Measurements from ENCODE around the gene PM20D2.
A peak's percentile ranks its signal among the peaks of the same experiment; 100 is the strongest.

The PM20D2 gene

DNA sequence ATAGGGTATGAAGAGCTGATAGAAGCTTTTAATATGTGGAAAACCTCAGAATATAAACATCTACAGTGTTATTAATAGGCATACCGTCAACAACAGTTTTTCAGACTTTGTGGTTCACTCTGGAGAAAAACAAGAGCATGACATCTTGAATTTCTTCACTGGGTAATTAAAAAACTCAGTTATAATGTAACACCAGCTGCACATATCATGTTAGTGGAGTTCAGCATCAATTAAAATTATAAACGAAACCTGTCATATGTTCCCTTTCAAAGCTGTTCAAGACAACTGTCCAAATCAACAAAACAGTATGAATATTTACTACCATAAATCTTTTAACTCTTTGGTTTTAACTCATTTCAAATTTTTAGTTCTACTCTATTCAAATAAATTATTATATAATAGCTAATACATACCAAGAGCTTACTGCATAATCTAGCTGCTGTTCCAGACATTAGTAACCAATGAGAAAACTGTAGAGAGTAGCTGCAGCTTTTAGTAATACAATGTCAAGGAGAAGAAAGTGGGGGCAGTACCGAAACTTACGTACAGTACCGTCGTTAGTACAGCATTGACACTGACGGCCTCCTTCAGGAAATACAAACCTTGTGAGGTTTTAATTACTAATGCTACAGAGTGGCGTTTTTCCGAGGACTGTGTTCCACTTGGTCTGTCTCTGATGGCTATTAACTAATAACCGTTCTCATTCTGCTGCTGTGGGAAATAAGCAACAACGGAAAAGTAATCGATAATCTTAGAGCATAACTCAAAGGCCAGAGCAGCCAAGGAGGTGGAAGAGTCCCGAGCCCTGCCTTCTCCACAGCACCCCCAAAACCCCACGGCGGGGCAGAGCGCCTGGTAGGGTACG lies 532 bp upstream of the PM20D2 start:
- H3K9me3 ChIP-seq (ENCODE audit: insufficient read depth, low read depth, low read length): no peaks in the 10 kb centered on the region
- H3K18ac ChIP-seq (ENCODE audit: low read length): no peak overlapping the region
- no peaks in the 10 kb centered on the region for H3K36me3 ChIP-seq (ENCODE audit: control insufficient read depth in 1 of 2, insufficient read depth in 2 of 2, low read length in 2 of 2)
- peak overlapping the region; percentile 44 for H4K8ac ChIP-seq (ENCODE audit: low read depth, low read length)
- no peak overlapping the region for H4K12ac ChIP-seq (ENCODE audit: low read depth, low read length)
- peaks cover 2% of the 10 kb centered on the region for H3K27me3 ChIP-seq (ENCODE audit: insufficient read depth, low read length)
- H4K91ac ChIP-seq (ENCODE audit: low read depth, low read length): no peak overlapping the region
- no peak overlapping the region for H2BK12ac ChIP-seq (ENCODE audit: low read length)
- no peak overlapping the region for H2BK120ac ChIP-seq (ENCODE audit: insufficient read depth, low read length, poor library complexity)
- H3K4ac ChIP-seq (ENCODE audit: low read depth, low read length): no peak overlapping the region
- no peak overlapping the region for H2AFZ ChIP-seq (ENCODE audit: insufficient read depth, low read length, poor library complexity)
- no peak overlapping the region for H2AK5ac ChIP-seq (ENCODE audit: low read length)
- H3K27ac ChIP-seq (ENCODE audit: low read depth, low read length): no peak overlapping the region
- H2BK5ac ChIP-seq (ENCODE audit: low read depth, low read length, poor library complexity): no peak overlapping the region
- H3K14ac ChIP-seq (ENCODE audit: low read length): no peak overlapping the region
- peaks cover 2% of the 10 kb centered on the region for H3K79me2 ChIP-seq (ENCODE audit: control insufficient read depth, insufficient read depth, low read length, poor library complexity)
- H3K4me3 ChIP-seq (ENCODE audit: low read depth, low read length): peak overlapping the region; percentile 83
- H3K4me2 ChIP-seq (ENCODE audit: low read length): peak overlapping the region; percentile 100
- peaks cover 0 to 6% of the 10 kb centered on the region in 2 experiments for H3K4me1 ChIP-seq (ENCODE audit: control insufficient read depth in 1 of 2, insufficient read depth in 2 of 2, low read length in 2 of 2)
- no CpG with 5 or more reads among the region's 17 CpGs for WGBS (ENCODE audit: extremely low coverage, insufficient coverage, insufficient read length)
- peak in 1 of 2 donors; percentile 18 for DNase-seq
- peaks cover 4% of the 10 kb centered on the region for H3K79me1 ChIP-seq (ENCODE audit: low read length)
- no peak overlapping the region for H3K23ac ChIP-seq (ENCODE audit: low read length)
- H3K9ac ChIP-seq (ENCODE audit: low read length): peak overlapping the region; percentile 15

DNA sequence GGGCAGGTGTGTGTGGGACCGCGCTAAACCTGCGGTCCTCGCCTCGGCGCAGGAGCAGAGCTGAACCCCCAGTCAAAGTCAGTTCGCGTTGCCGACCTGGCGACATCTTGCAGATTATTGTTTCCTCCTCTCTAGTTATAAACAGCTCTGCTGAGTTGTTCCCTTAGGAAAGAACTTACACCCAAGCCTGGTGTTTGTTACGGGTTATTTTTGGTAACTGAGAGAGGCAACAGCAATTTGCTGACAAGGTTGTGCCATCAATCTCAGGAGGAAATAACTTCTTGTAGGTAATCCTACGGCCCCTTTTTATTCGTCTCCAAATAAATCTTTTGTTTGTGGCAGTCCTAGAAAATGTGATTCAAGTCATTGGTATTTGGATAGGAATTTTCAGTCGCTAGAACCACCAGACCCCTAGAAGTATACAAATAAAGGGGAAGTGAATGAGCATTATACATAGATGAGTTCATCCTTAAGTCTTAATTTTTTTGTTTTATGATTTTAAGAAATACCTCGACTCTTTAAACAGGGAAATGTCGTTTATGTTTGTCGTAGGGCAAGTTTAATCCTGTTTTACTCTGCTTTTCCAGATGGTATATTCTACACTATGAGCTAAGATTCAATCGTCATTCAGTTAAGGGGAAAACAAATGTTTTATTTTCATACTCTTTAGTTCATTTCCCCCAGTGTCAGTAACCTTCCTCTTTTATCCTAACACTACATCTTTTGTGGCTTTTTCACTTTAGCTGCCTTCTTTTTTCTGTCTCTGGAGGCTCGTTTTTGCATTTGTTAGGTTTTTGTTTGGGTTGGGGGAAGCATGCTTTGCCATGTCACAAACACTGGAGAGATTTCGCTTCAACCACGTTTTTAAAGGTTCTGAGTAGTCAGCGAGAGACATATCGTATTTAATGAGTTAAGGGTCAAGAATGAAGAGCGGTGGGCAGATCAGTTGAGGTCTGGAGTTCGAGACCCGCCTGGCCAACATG lies 1.2 kb downstream of the PM20D2 start:
- Histone ChIP-seq H4K12ac (ENCODE audit: low read depth, low read length) (no peak overlapping the region), H3K27ac (ENCODE audit: low read depth, low read length) (no peak overlapping the region), H3K9ac (ENCODE audit: low read length) (peak overlapping the region; percentile 80), H3K23ac (ENCODE audit: low read length) (no peak overlapping the region), H3K4me2 (ENCODE audit: low read length) (peak overlapping the region; percentile 100), H4K91ac (ENCODE audit: low read depth, low read length) (peak overlapping the region; percentile 42), H3K4ac (ENCODE audit: low read depth, low read length) (no peak overlapping the region), H3K79me1 (ENCODE audit: low read length) (peaks cover 4% of the 10 kb centered on the region), H2AFZ (ENCODE audit: insufficient read depth, low read length, poor library complexity) (peak overlapping the region; percentile 61), H3K27me3 (ENCODE audit: insufficient read depth, low read length) (peaks cover 2% of the 10 kb centered on the region), H2BK120ac (ENCODE audit: insufficient read depth, low read length, poor library complexity) (no peak overlapping the region), H3K4me3 (ENCODE audit: low read depth, low read length) (peak overlapping the region; percentile 83), H3K18ac (ENCODE audit: low read length) (peak overlapping the region; percentile 62), H3K9me3 (ENCODE audit: insufficient read depth, low read depth, low read length) (no peaks in the 10 kb centered on the region), H3K14ac (ENCODE audit: low read length) (no peak overlapping the region), H4K8ac (ENCODE audit: low read depth, low read length) (peak overlapping the region; percentile 44), H3K4me1 (ENCODE audit: control insufficient read depth in 1 of 2, insufficient read depth in 2 of 2, low read length in 2 of 2) (peaks cover 0 to 6% of the 10 kb centered on the region in 2 experiments), H3K79me2 (ENCODE audit: control insufficient read depth, insufficient read depth, low read length, poor library complexity) (peaks cover 2% of the 10 kb centered on the region), H2AK5ac (ENCODE audit: low read length) (no peak overlapping the region), H2BK12ac (ENCODE audit: low read length) (no peak overlapping the region), H2BK5ac (ENCODE audit: low read depth, low read length, poor library complexity) (no peak overlapping the region), H3K36me3 (ENCODE audit: control insufficient read depth in 1 of 2, insufficient read depth in 2 of 2, low read length in 2 of 2) (no peaks in the 10 kb centered on the region)
- DNase-seq: peak in 1 of 2 donors; percentile 32
- no CpG with 5 or more reads among the region's 26 CpGs for WGBS (ENCODE audit: extremely low coverage, insufficient coverage, insufficient read length)

DNA sequence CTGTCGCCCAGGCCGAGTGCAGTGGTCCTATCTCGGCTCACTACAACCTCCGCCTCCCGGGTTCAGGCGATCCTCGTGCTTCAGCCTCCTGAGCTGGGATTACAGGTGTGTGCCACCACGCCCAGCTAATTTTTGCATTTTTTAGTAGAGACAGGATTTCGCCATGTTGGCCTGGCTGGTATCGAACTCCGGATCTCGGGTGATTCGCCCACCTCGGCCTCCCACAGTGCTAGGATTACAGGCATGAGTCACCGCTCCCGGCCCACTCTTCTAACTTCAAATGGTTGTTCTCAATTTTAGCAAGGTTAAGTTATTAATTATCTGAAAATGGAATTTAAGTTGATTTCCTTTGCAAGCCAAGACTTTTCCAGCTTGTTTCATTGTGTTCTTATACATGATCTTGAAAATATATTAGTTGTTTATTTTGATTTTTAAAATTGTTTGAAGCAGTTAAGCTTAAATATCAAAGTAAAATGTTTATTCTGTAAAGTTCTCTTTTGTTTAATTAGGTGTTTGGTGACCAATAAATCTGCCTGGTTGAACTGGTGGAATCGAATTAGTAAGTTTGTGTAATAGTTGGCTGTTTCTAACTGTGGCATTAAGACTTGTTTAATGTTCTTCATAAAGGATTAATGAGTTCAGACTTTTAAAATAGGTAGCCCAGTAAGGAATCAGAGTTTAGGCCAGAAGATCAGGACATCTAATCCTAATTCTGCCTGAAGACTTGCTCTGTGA lies 2.3 kb downstream of the PM20D2 start:
- H4K12ac ChIP-seq (ENCODE audit: low read depth, low read length): no peak overlapping the region
- no peaks in the 10 kb centered on the region for H3K9me3 ChIP-seq (ENCODE audit: insufficient read depth, low read depth, low read length)
- H3K79me2 ChIP-seq (ENCODE audit: control insufficient read depth, insufficient read depth, low read length, poor library complexity): peaks cover 2% of the 10 kb centered on the region
- H3K4ac ChIP-seq (ENCODE audit: low read depth, low read length): no peak overlapping the region
- H3K79me1 ChIP-seq (ENCODE audit: low read length): peaks cover 4% of the 10 kb centered on the region
- H3K9ac ChIP-seq (ENCODE audit: low read length): no peak overlapping the region
- H3K4me1 ChIP-seq (ENCODE audit: control insufficient read depth in 1 of 2, insufficient read depth in 2 of 2, low read length in 2 of 2): peaks cover 0 to 6% of the 10 kb centered on the region in 2 experiments
- peaks cover 2% of the 10 kb centered on the region for H3K27me3 ChIP-seq (ENCODE audit: insufficient read depth, low read length)
- H2AK5ac ChIP-seq (ENCODE audit: low read length): no peak overlapping the region
- H3K23ac ChIP-seq (ENCODE audit: low read length): no peak overlapping the region
- H3K4me2 ChIP-seq (ENCODE audit: low read length): no peak overlapping the region
- no peaks in the 10 kb centered on the region for H3K36me3 ChIP-seq (ENCODE audit: control insufficient read depth in 1 of 2, insufficient read depth in 2 of 2, low read length in 2 of 2)
- no peak for DNase-seq
- H3K4me3 ChIP-seq (ENCODE audit: low read depth, low read length): no peak overlapping the region
- WGBS (ENCODE audit: extremely low coverage, insufficient coverage, insufficient read length): no CpG with 5 or more reads among the region's 17 CpGs
- H2BK12ac ChIP-seq (ENCODE audit: low read length): no peak overlapping the region
- no peak overlapping the region for H2BK120ac ChIP-seq (ENCODE audit: insufficient read depth, low read length, poor library complexity)
- no peak overlapping the region for H2AFZ ChIP-seq (ENCODE audit: insufficient read depth, low read length, poor library complexity)
- H3K14ac ChIP-seq (ENCODE audit: low read length): no peak overlapping the region
- no peak overlapping the region for H4K8ac ChIP-seq (ENCODE audit: low read depth, low read length)
- H4K91ac ChIP-seq (ENCODE audit: low read depth, low read length): no peak overlapping the region
- H2BK5ac ChIP-seq (ENCODE audit: low read depth, low read length, poor library complexity): no peak overlapping the region
- no peak overlapping the region for H3K27ac ChIP-seq (ENCODE audit: low read depth, low read length)
- no peak overlapping the region for H3K18ac ChIP-seq (ENCODE audit: low read length)

DNA sequence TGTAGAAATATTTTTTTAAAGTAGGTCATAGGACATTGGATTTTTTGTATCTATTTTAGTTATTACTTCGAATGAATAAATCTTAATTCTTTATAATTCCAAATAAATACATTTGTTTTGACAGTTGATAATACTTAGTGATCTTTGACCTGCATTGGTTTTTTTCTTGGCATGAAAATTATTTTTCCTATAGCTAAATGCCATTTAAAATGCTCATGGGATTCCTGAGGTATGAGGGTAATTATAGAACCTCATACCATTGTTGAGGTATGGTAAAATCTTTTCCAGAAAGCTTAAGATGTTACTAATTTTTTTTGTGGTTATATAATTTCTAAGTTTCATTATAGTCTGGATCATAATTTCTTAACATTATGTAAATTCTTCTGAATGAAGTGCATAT lies 8.3 kb downstream of the PM20D2 start:
- WGBS (ENCODE audit: extremely low coverage, insufficient coverage, insufficient read length): no CpG with 5 or more reads among the region's 1 CpG
- Histone ChIP-seq H3K18ac (ENCODE audit: low read length) (no peak overlapping the region), H3K4me1 (ENCODE audit: control insufficient read depth in 1 of 2, insufficient read depth in 2 of 2, low read length in 2 of 2) (no peaks in the 10 kb centered on the region), H3K4me3 (ENCODE audit: low read depth, low read length) (no peak overlapping the region), H3K23ac (ENCODE audit: low read length) (no peak overlapping the region), H4K91ac (ENCODE audit: low read depth, low read length) (no peak overlapping the region), H2BK5ac (ENCODE audit: low read depth, low read length, poor library complexity) (no peak overlapping the region), H2BK120ac (ENCODE audit: insufficient read depth, low read length, poor library complexity) (no peak overlapping the region), H2BK12ac (ENCODE audit: low read length) (no peak overlapping the region), H3K79me1 (ENCODE audit: low read length) (no peaks in the 10 kb centered on the region), H4K12ac (ENCODE audit: low read depth, low read length) (no peak overlapping the region), H3K4me2 (ENCODE audit: low read length) (no peak overlapping the region), H2AFZ (ENCODE audit: insufficient read depth, low read length, poor library complexity) (no peak overlapping the region), H3K4ac (ENCODE audit: low read depth, low read length) (no peak overlapping the region), H3K9ac (ENCODE audit: low read length) (no peak overlapping the region), H2AK5ac (ENCODE audit: low read length) (no peak overlapping the region), H3K9me3 (ENCODE audit: insufficient read depth, low read depth, low read length) (no peaks in the 10 kb centered on the region), H3K79me2 (ENCODE audit: control insufficient read depth, insufficient read depth, low read length, poor library complexity) (no peaks in the 10 kb centered on the region), H3K14ac (ENCODE audit: low read length) (no peak overlapping the region), H4K8ac (ENCODE audit: low read depth, low read length) (no peak overlapping the region), H3K36me3 (ENCODE audit: control insufficient read depth in 1 of 2, insufficient read depth in 2 of 2, low read length in 2 of 2) (no peaks in the 10 kb centered on the region), H3K27me3 (ENCODE audit: insufficient read depth, low read length) (no peaks in the 10 kb centered on the region), H3K27ac (ENCODE audit: low read depth, low read length) (no peak overlapping the region)
- peak in 1 of 2 donors; percentile 82 for DNase-seq
